HG02623 (cell line): Measurements from ENCODE around the gene ARL2BP.

Experiments
- ATAC-seq: cut with Tn5 transposase; IDR thresholded peaks from one replicate; pipeline ENCODE4 v1.9.1; 2021; ENCODE audit warnings: moderate library complexity; ENCODE audit not compliant: unreplicated experiment

ARL2BP gene

GRCh38 chr16:57282510-57283213, 37.6 kb downstream of the ARL2BP start:
- ATAC-seq = no peak

GRCh38 chr16:57283214-57283958, 38.3 kb downstream of the ARL2BP start:
- ATAC-seq = no peak

- ATAC-seq = no peak
Measured at GRCh38 chr16:57283959-57284208, 38.8 kb downstream of the ARL2BP start.

- no peak for ATAC-seq
Measured at GRCh38 chr16:57284209-57284951, 39.3 kb downstream of the ARL2BP start, which contains the start of gene PLLP. Gene PLLP (minus strand): TSS chr16:57284672. CDS start chr16:57284540, 132 bp downstream.

GRCh38 chr16:57284952-57285363, 39.9 kb downstream of the ARL2BP start:
- ATAC-seq = no peak

GRCh38 chr16:57285379-57285778, 40.3 kb downstream of the ARL2BP start:
- no peak for ATAC-seq

- no peak for ATAC-seq
Measured at GRCh38 chr16:57289391-57290257, 44.6 kb downstream of the ARL2BP start.

- ATAC-seq = no peak
Measured at GRCh38 chr16:57297856-57298255, 52.8 kb downstream of the ARL2BP start.

GRCh38 chr16:57299009-57299718, 54.1 kb downstream of the ARL2BP start:
- peak; percentile 10 for ATAC-seq

- ATAC-seq = peak; percentile 40
Measured at GRCh38 chr16:57299719-57300386, 54.8 kb downstream of the ARL2BP start.

GRCh38 chr16:57300387-57301125, 55.5 kb downstream of the ARL2BP start:
- peak; percentile 83 for ATAC-seq

- ATAC-seq = no peak
Measured at GRCh38 chr16:57301126-57301817, 56.2 kb downstream of the ARL2BP start.
